ENCODE measurements around the gene TUT4.
"Not testable (repeated sequence)": the region's sequence is repeated elsewhere in the genome, so short reads cannot be mapped to it uniquely, and the experiment has no call there.

The TUT4 gene

GRCh38 chr1:52590266-52590665 lies 37.4 kb upstream of the TUT4 start:
- no peak for FAIRE-seq
- no peak for DNase-seq (ENCODE audit: insufficient read length)
- TF ChIP-seq POLR2AphosphoS5 (IDR thresholded peaks at IDR 0.05; ENCODE audit: low read depth, low read length) (no peak), TAF1 (IDR thresholded peaks at IDR 0.05; ENCODE audit: borderline replicate concordance, low read depth, low read length) (no peak), POLR2A (IDR thresholded peaks at IDR 0.05; ENCODE audit: low read depth, low read length) (no peak)

GRCh38 chr1:52588535-52588934 lies 35.6 kb upstream of the TUT4 start:
- no peak for DNase-seq (ENCODE audit: insufficient read length)

DNA sequence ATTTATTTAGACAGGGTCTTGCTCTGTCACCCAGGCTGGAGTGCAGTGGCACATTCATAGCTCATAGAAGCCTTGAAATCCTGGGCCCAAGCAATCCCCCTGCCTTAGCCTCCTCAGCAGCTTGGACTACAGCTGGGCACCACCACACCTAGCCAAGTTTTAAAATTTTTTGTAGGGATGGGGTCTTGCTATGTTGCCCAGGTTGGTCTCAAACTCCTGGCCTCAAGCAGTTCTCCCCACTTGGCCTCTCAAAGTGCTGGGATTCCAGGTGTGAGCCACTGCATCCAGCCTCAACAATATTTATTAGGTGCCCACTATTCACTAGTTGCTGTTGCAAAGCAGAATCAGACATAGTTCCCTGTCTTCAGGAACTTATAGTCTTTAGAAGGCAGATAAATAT lies 35.1 kb upstream of the TUT4 start:
- TF ChIP-seq POLR2A (IDR thresholded peaks at IDR 0.05; ENCODE audit: low read depth, low read length) (no peak), POLR2AphosphoS5 (IDR thresholded peaks at IDR 0.05; ENCODE audit: low read depth, low read length) (no peak)
- DNase-seq (ENCODE audit: insufficient read length) (no peak), FAIRE-seq (no peak)

More at GRCh38 chr1:52588535-52588934, 35.6 kb upstream of the TUT4 start:
- TF ChIP-seq TAF1 (IDR thresholded peaks at IDR 0.05; ENCODE audit: borderline replicate concordance, low read depth, low read length) (no peak), POLR2A (IDR thresholded peaks at IDR 0.05; ENCODE audit: low read depth, low read length) (no peak), POLR2AphosphoS5 (IDR thresholded peaks at IDR 0.05; ENCODE audit: low read depth, low read length) (no peak)
- FAIRE-seq = no peak

DNA sequence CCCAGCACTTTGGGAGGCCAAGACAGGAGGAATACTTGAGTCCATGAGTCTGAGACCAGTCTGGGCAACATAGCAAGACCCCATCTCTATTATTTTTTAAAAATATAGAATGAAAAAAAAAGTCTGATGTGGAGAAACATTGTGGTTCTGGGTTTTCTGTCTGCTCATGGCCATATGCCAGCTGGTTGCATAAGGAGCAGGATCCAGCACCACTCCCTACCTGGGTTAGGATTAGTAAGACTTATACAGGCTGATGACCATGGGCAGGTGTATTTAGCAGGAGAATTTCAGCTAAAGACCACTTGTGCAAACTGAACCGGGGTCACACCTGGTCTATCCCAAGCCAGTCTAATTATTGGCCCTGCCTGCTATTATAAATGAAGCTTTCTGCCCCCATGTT lies 32.6 kb upstream of the TUT4 start:
- DNase-seq (ENCODE audit: insufficient read length) (no peak), FAIRE-seq (no peak)
- no peak for TF ChIP-seq TAF1 (IDR thresholded peaks at IDR 0.05; ENCODE audit: borderline replicate concordance, low read depth, low read length)
- no peak for TF ChIP-seq POLR2A (IDR thresholded peaks at IDR 0.05; ENCODE audit: low read depth, low read length)
- TF ChIP-seq POLR2AphosphoS5 (IDR thresholded peaks at IDR 0.05; ENCODE audit: low read depth, low read length) = no peak

DNA sequence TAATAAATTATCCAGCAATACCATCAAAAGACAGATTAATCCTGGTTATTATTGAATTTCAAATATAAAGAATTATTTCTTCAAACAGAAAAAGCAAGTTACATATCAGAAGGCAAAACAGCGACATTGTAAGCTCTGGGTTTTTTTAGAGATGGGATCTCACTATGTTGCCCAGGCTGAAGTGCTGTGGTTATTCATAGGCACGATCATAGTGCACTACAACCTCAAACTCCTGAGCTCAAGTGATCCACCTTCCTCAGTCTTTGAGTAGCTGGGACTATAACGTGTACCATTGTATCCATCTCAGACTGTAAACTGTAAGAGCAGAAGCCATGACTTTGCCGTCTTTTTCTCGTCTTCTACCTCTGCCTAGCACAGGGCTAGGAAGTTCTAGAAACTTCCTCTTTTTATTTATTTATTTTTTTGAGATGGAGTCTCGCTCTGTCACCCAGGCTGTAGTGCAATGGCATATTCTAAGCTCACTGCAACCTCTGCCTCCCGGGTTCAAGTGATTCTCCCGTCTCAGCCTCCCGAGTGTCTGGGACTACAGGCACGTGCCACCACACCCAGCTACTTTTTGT lies 29.3 kb upstream of the TUT4 start:
- no peak for TF ChIP-seq POLR2A (IDR thresholded peaks at IDR 0.05; ENCODE audit: low read depth, low read length)
- TF ChIP-seq POLR2AphosphoS5 (IDR thresholded peaks at IDR 0.05; ENCODE audit: low read depth, low read length) = no peak
- TF ChIP-seq TAF1 (IDR thresholded peaks at IDR 0.05; ENCODE audit: borderline replicate concordance, low read depth, low read length) = no peak
- no peak for DNase-seq (ENCODE audit: insufficient read length)
- FAIRE-seq = no peak

DNA sequence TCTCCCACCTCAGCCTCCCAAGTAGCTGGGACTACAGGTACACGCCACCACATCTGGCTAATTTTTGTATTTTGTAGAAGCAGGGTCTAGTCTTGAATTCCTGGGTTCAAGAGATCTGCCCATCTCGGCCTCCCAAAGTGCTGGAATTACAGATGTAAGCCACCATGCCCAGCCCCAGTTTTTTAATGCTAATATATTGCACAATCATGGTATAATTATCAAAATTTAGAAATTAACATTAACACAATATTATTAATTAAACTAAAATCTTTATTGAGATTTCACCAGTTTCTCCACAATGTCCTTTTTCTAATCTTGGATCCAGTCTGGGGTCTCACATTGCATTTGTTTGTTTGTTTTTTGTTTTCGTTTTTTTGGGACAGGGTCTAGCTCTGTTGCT lies 27.4 kb upstream of the TUT4 start:
- FAIRE-seq (no peak), DNase-seq (ENCODE audit: insufficient read length) (no peak)
- TF ChIP-seq POLR2AphosphoS5 (IDR thresholded peaks at IDR 0.05; ENCODE audit: low read depth, low read length) (no peak), TAF1 (IDR thresholded peaks at IDR 0.05; ENCODE audit: borderline replicate concordance, low read depth, low read length) (no peak), POLR2A (IDR thresholded peaks at IDR 0.05; ENCODE audit: low read depth, low read length) (no peak)

DNA sequence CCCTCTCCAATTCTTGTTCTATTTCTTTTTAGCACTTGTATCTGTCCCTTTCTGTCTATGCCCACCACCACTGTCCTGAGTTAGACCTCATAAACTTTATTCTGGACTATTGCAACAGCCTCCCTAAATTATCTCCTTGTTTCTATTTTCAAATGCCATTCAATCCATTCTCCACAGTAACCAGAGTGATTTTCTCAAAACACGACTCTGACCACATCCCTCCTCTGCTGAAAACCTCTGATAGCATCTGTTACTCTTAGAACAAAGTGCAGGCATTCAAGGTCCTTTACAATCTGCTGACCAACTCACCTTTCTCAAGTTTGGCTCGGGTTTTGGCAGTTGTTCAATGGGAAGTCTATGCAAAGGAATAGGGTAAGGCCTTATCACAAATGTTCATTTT lies 26.5 kb upstream of the TUT4 start:
- no peak for DNase-seq (ENCODE audit: insufficient read length)

GRCh38 chr1:52578066-52578465 lies 25.2 kb upstream of the TUT4 start:
- FAIRE-seq; DNase-seq (ENCODE audit: insufficient read length): not testable (repeated sequence)

More for the DNA sequence above, 26.5 kb upstream of the TUT4 start:
- FAIRE-seq = no peak
- TF ChIP-seq POLR2AphosphoS5 (IDR thresholded peaks at IDR 0.05; ENCODE audit: low read depth, low read length) (no peak), TAF1 (IDR thresholded peaks at IDR 0.05; ENCODE audit: borderline replicate concordance, low read depth, low read length) (no peak), POLR2A (IDR thresholded peaks at IDR 0.05; ENCODE audit: low read depth, low read length) (no peak)

DNA sequence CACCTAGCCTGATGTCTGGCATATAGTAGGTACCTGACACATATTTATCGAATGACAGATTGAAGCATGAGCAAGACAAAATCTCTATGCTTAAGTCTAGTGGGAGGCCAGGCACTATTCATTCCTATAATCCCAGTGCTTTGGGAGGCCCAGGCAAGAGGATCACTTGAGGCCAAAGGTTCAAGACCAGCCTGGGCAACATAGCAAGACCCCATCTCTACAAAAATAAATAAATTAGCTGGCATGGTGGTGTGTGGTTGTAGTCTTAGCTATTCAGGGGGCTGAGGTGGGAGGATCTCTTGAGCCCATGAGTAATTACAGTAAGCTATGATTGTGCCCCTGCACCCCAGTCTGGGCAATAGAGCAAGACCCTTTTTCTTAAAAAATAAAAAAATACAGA lies 23.2 kb upstream of the TUT4 start:
- FAIRE-seq (no peak), DNase-seq (ENCODE audit: insufficient read length) (no peak)
- TF ChIP-seq POLR2A (IDR thresholded peaks at IDR 0.05; ENCODE audit: low read depth, low read length) (no peak), TAF1 (IDR thresholded peaks at IDR 0.05; ENCODE audit: borderline replicate concordance, low read depth, low read length) (no peak), POLR2AphosphoS5 (IDR thresholded peaks at IDR 0.05; ENCODE audit: low read depth, low read length) (no peak)

- no peak for DNase-seq (ENCODE audit: insufficient read length)
- TF ChIP-seq POLR2A (IDR thresholded peaks at IDR 0.05; ENCODE audit: low read depth, low read length) (no peak), TAF1 (IDR thresholded peaks at IDR 0.05; ENCODE audit: borderline replicate concordance, low read depth, low read length) (no peak), POLR2AphosphoS5 (IDR thresholded peaks at IDR 0.05; ENCODE audit: low read depth, low read length) (no peak)
- no peak for FAIRE-seq
These were observed 21.7 kb upstream of the TUT4 start for GRCh38 chr1:52574594-52574993.

GRCh38 chr1:52572387-52572786 lies 19.5 kb upstream of the TUT4 start:
- FAIRE-seq (no peak), DNase-seq (ENCODE audit: insufficient read length) (no peak)
- TF ChIP-seq POLR2A (IDR thresholded peaks at IDR 0.05; ENCODE audit: low read depth, low read length) (no peak), POLR2AphosphoS5 (IDR thresholded peaks at IDR 0.05; ENCODE audit: low read depth, low read length) (no peak), TAF1 (IDR thresholded peaks at IDR 0.05; ENCODE audit: borderline replicate concordance, low read depth, low read length) (no peak)

DNA sequence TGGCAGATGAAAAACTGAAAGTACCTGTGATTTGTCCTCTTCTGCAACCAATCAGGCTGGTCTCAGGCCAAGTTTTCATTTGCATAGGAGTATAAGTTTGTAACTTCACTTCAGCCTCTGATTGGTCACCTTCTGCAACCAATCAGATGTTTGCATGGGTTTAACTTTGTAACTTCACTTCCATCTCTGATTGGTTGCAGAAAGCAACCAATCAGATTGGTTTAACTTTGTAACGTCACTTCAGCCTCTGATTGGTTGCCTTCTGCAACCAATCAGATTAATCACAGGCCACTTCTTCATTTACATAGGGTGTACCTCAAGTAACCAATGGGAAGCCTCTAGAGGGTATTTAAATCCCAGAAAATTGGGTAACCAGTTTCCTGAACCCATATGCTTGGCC lies 18.9 kb upstream of the TUT4 start:
- TF ChIP-seq POLR2A (IDR thresholded peaks at IDR 0.05; ENCODE audit: low read depth, low read length) = no peak
- no peak for TF ChIP-seq TAF1 (IDR thresholded peaks at IDR 0.05; ENCODE audit: borderline replicate concordance, low read depth, low read length)
- no peak for TF ChIP-seq POLR2AphosphoS5 (IDR thresholded peaks at IDR 0.05; ENCODE audit: low read depth, low read length)
- DNase-seq (ENCODE audit: insufficient read length) (no peak), FAIRE-seq (no peak)

All from GM12892 (cell line).